ACC112 (cell line): ENCODE data around the gene PAK6.

Experiments used
- H2AFZ ChIP-seq: fragments of 200-600 bp; sonication (generic); one replicate; pipeline ENCODE4 v1.6.0; 2017; ENCODE audit warnings: antibody characterized with exemption, low read length; ENCODE audit not compliant: unreplicated experiment
- H3K27ac ChIP-seq: fragments of 200-600 bp; sonication (generic); 2 replicates; pipeline ENCODE4 v1.5.1; 2014; ENCODE audit warnings: low read depth, mild to moderate bottlenecking, antibody characterized with exemption, low read length, moderate library complexity
- H3K27me3 ChIP-seq: fragments of 200-600 bp; sonication (generic); 2 replicates; pipeline ENCODE4 v1.6.1; 2014; ENCODE audit warnings: mild to moderate bottlenecking, antibody characterized with exemption, low read length, moderate library complexity, mixed read lengths; ENCODE audit not compliant: insufficient read depth
- H3K36me3 ChIP-seq: fragments of 200-600 bp; sonication (generic); 2 replicates; pipeline ENCODE4 v1.6.1; 2016; ENCODE audit warnings: mild to moderate bottlenecking, antibody characterized with exemption, low read length, moderate library complexity, mixed read lengths; ENCODE audit not compliant: insufficient read depth
- H3K4me1 ChIP-seq: fragments of 200-600 bp; sonication (generic); one replicate; pipeline ENCODE4 v1.6.1; 2016; ENCODE audit warnings: low read length, mixed read lengths; ENCODE audit not compliant: insufficient read depth, unreplicated experiment, control insufficient read depth
- H3K4me3 ChIP-seq: fragments of 200-600 bp; sonication (generic); 2 replicates; pipeline ENCODE4 v1.5.1; 2014; ENCODE audit warnings: mild to moderate bottlenecking, low read depth, low read length
- H3K79me2 ChIP-seq: fragments of 200-600 bp; sonication (generic); one replicate; pipeline ENCODE4 v1.6.0; 2016; ENCODE audit warnings: low read length; ENCODE audit not compliant: control insufficient read depth, unreplicated experiment, insufficient read depth

The PAK6 gene

GRCh38 chr15:40229316-40229715 lies 9.5 kb upstream of the PAK6 start:
- H3K4me1 ChIP-seq = no peaks in the 10 kb centered on the region
- H3K27me3 ChIP-seq = no peaks in the 10 kb centered on the region
- H3K27ac ChIP-seq = no peak overlapping the region
- no peak overlapping the region for H3K4me3 ChIP-seq
- no peaks in the 10 kb centered on the region for H3K79me2 ChIP-seq
- H3K36me3 ChIP-seq = no peaks in the 10 kb centered on the region
- no peak overlapping the region for H2AFZ ChIP-seq

DNA sequence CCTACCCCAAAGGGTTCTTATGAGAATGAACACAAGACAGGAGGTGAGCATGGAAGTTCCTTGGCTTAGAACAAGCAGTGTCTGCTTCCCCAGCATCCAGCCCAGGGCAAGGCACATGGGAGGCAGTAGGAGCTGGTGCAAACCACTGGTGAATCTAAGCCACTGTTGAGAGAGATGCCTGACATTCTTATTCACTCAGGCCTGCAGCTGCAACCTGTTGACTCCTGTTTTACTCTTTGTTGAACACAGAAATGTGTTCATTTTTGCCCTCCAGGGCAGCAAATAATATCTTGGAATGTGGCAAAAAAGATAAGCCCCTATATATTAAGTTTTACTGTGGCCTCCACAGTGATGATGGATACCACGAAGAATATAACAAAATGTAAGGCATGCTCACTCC lies 8.9 kb upstream of the PAK6 start:
- Histone ChIP-seq H3K27ac (no peak overlapping the region), H3K27me3 (no peaks in the 10 kb centered on the region), H2AFZ (no peak overlapping the region), H3K36me3 (no peaks in the 10 kb centered on the region), H3K79me2 (no peaks in the 10 kb centered on the region), H3K4me3 (no peak overlapping the region), H3K4me1 (no peaks in the 10 kb centered on the region)

- no peaks in the 10 kb centered on the region for H3K79me2 ChIP-seq
- no peaks in the 10 kb centered on the region for H3K36me3 ChIP-seq
- H3K27me3 ChIP-seq = no peaks in the 10 kb centered on the region
- H3K4me1 ChIP-seq = no peaks in the 10 kb centered on the region
- no peak overlapping the region for H3K4me3 ChIP-seq
- no peak overlapping the region for H2AFZ ChIP-seq
- H3K27ac ChIP-seq = no peak overlapping the region
Measured at GRCh38 chr15:40232625-40233070, 6.2 kb upstream of the PAK6 start.

DNA sequence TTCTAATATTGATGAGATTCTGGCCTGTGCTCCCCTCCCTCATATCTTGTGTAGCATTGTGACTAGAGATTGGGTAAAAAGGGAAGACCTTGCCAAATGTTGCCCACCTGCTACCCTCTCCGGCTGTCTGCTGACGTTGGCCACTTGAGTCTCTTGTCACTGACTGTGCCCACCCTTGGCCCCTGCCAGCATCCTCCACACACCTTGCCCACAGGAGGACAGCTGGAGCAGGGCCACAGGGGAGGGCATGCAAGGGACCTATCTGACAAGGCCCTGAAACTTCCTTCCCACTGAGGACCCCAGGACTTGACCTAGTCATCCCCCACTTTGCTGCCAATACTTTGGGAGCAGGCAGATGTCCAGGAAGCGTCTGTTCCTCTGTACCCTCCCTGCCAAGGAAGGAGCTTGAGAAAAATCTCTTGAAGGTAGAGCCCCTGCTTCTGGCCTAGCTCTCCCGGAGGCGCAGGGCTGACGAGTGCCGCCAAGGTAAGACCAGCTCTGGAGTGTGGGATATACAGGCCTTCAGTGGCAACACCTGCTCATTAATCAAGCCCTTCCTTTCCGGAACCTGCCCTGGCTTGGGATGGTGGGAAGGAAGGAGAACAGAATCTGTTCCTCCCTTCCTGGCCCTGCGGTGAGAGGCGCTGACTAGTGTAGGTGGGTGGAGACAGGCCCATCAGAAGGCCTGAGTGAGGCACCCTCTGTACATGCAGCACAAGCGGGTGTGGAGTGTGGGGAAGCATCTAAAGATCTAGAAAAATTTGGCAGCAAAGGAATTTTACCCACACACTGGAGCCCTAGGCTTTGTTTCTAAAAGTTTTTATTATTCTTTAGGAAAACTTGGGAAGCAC lies 4.9 kb upstream of the PAK6 start:
- Histone ChIP-seq H3K27me3 (0 out of 2 replicates have a peak, but pooled peaks cover 5% of the 10 kb centered on the region), H2AFZ (no peak overlapping the region), H3K79me2 (no peaks in the 10 kb centered on the region), H3K27ac (no peak overlapping the region), H3K4me3 (no peak overlapping the region), H3K4me1 (peaks cover 1% of the 10 kb centered on the region), H3K36me3 (no peaks in the 10 kb centered on the region)

DNA sequence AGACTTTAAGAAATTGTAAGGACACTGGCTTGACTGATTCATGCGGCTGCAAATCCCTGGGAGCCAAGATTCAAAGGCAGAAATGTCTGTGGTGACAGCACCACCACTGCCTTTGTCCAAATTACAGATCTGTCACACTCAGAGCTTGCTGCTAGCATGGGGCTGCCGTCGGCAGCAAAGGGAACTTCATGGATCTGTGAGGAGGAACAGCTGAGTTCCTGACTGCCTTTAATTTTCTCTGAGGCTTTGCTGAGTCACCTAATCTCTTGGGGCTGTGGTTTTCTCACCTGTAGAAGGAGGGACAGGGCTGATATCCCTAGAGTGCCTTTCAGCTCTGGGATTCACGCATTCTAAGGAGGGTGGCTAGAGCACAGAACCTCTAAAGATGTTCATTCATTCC lies 4.1 kb upstream of the PAK6 start:
- no peaks in the 10 kb centered on the region for H3K36me3 ChIP-seq
- H3K4me3 ChIP-seq = no peak overlapping the region
- H2AFZ ChIP-seq = no peak overlapping the region
- no peak overlapping the region for H3K27ac ChIP-seq
- peaks cover 8% of the 10 kb centered on the region for H3K4me1 ChIP-seq
- no peaks in the 10 kb centered on the region for H3K79me2 ChIP-seq
- H3K27me3 ChIP-seq = 0 out of 2 replicates have a peak, but pooled peaks cover 5% of the 10 kb centered on the region

- Histone ChIP-seq H3K27me3 (0 out of 2 replicates have a peak, but pooled peaks cover 5% of the 10 kb centered on the region), H3K36me3 (no peaks in the 10 kb centered on the region), H3K79me2 (no peaks in the 10 kb centered on the region), H3K4me1 (peaks cover 8% of the 10 kb centered on the region), H3K27ac (no peak overlapping the region), H3K4me3 (no peak overlapping the region), H2AFZ (no peak overlapping the region)
Measured at GRCh38 chr15:40235201-40235885, 3.5 kb upstream of the PAK6 start.

- H3K79me2 ChIP-seq = no peaks in the 10 kb centered on the region
- no peak overlapping the region for H2AFZ ChIP-seq
- H3K27me3 ChIP-seq = 0 out of 2 replicates have a peak, but pooled peaks cover 5% of the 10 kb centered on the region
- H3K27ac ChIP-seq = no peak overlapping the region
- H3K4me3 ChIP-seq = peak overlapping the region; percentile 68
- H3K36me3 ChIP-seq = no peaks in the 10 kb centered on the region
- H3K4me1 ChIP-seq = peaks cover 8% of the 10 kb centered on the region
Measured at GRCh38 chr15:40239404-40239692, 485 bp downstream of the PAK6 start.

DNA sequence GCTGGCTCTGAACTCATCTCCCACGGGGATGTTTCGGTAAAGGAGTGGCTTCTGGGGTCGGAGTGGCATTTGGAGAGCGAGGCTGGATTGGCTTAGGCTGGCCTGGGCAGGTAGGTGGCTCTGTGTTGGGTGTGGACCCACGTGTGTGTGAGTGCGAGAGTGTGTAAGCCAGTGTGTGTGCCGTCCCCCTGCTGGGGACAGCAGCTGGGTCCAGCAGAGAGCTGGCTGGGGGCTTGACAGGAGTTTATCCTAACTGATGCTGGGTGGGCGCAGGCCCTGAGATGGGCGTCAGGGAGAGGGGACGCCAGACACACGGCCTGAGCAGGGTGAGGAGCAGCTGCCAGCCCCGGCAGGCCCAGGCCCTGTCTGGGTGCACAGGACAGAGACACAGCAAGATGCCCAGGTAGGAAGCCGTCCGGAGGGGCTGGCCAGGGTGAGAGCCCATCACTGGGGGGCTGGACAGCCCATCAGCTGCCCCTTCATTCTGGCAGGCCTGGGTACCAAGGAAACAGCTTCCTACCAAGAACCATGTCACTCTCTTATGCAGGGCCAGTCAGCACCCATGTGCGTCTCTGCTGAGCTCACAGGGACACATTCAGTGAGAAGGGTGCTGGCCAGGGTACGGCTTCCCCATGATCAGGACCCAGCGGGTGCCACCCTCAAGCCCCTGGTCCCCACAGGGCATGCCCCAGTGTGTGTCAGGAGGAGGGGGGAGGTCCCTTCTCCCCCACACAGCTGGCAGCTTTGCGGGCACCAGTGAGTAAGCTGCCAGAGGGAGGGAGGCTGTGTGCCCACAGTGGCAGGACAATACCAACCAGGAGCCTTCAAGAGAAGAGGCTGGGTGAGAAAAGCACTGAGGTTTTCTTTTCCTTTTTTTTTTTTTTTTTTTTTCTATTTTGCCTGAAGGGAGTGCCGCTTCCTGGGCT lies 1.1 kb downstream of the PAK6 start:
- H3K4me1 ChIP-seq = peaks cover 8% of the 10 kb centered on the region
- H2AFZ ChIP-seq = no peak overlapping the region

DNA sequence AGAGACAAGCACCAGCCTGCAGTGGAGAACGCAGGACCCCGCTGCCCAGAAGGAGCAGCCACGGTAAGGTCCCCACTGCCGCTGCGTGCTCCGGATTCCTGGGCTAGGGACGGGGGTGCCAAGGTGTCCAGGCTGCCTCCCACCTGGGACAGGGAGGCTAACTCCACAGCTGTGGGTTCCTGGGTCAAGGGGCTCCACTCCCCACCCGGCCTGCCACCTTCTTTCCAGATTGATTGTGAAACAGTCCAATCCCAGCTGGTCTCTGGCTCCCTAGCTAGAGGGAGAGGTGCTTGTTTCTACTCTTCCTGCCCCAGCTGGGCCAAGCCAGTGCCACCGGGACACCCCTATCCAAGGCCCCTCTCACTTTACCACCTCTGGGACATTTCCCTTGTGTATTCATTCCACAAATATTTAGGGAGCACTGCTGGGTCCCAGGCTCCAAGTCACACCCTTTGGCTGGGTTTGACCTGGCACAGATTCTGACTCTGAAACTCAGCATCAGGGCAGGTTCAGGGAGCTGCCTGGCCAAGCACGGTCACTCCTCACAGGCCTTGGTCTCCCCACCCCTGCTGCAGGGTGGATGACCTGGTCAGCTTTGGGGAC lies 1.9 kb downstream of the PAK6 start:
- no peaks in the 10 kb centered on the region for H3K79me2 ChIP-seq
- H3K4me3 ChIP-seq = no peak overlapping the region
- no peak overlapping the region for H2AFZ ChIP-seq
- H3K4me1 ChIP-seq = peaks cover 8% of the 10 kb centered on the region
- no peak overlapping the region for H3K27ac ChIP-seq
- no peaks in the 10 kb centered on the region for H3K36me3 ChIP-seq
- 0 out of 2 replicates have a peak, but pooled peaks cover 5% of the 10 kb centered on the region for H3K27me3 ChIP-seq

More for the DNA sequence above, 1.1 kb downstream of the PAK6 start:
- Histone ChIP-seq H3K4me3 (peak overlapping the region; percentile 68), H3K79me2 (no peaks in the 10 kb centered on the region), H3K27me3 (0 out of 2 replicates have a peak, but pooled peaks cover 5% of the 10 kb centered on the region), H3K36me3 (no peaks in the 10 kb centered on the region), H3K27ac (no peak overlapping the region)
